H9 (cell line): Measurements from ENCODE around the gene MTMR12. TPM values are rescaled to one million over a fixed set of nuclear protein-coding genes. Genes with fewer than 3 reads are reported as not detected.

Experiments
- DNase-seq: peaks from one replicate; pipeline ENCODE4 v3.0.0-alpha.2; 2017
- H2AFZ ChIP-seq: one replicate; pipeline ENCODE4 v1.6.1; 2013; ENCODE audit warnings: mild to moderate bottlenecking, low read length, control low read depth, moderate library complexity
- H2AK5ac ChIP-seq: 2 replicates; pipeline ENCODE4 v1.6.1; 2013; ENCODE audit warnings: low read length, control low read depth, mixed read lengths; ENCODE audit not compliant: insufficient read length
- H2BK120ac ChIP-seq: one replicate; pipeline ENCODE4 v1.6.1; 2013; ENCODE audit warnings: low read depth, mild to moderate bottlenecking, low read length, control low read depth, inconsistent platforms; ENCODE audit not compliant: poor library complexity, severe bottlenecking
- H2BK12ac ChIP-seq: 2 replicates; pipeline ENCODE4 v1.6.1; 2013; ENCODE audit warnings: low read length, control low read depth, mixed read lengths, low read depth; ENCODE audit not compliant: insufficient read length
- H2BK15ac ChIP-seq: 2 replicates; pipeline ENCODE4 v1.6.1; 2013; ENCODE audit warnings: low read depth, low read length, control low read depth
- H2BK20ac ChIP-seq: one replicate; pipeline ENCODE4 v1.6.1; 2013; ENCODE audit warnings: low read depth, mild to moderate bottlenecking, low read length, control low read depth, inconsistent platforms; ENCODE audit not compliant: poor library complexity, severe bottlenecking
- H2BK5ac ChIP-seq: 2 replicates; pipeline ENCODE4 v1.6.1; 2013; ENCODE audit warnings: low read length, control low read depth, mixed read lengths; ENCODE audit not compliant: insufficient read length
- H3K14ac ChIP-seq: 2 replicates; pipeline ENCODE4 v1.6.1; 2013; ENCODE audit warnings: low read length, control low read depth; ENCODE audit not compliant: insufficient read depth
- H3K18ac ChIP-seq: 2 replicates; pipeline ENCODE4 v1.6.1; 2013; ENCODE audit warnings: low read depth, mild to moderate bottlenecking, mixed read lengths, low read length, control low read depth; ENCODE audit not compliant: insufficient read length
- H3K23ac ChIP-seq: 2 replicates; pipeline ENCODE4 v1.6.1; 2013; ENCODE audit warnings: low read length, control low read depth, mixed read lengths, low read depth; ENCODE audit not compliant: insufficient read length
- H3K23me2 ChIP-seq: 2 replicates; pipeline ENCODE4 v1.6.1; 2013; ENCODE audit warnings: low read depth, mild to moderate bottlenecking, mixed read lengths, low read length, control low read depth; ENCODE audit not compliant: insufficient read length, poor library complexity, severe bottlenecking
- H3K27ac ChIP-seq: 2 replicates; pipeline ENCODE4 v1.5.1; 2013; ENCODE audit warnings: low read length, control low read depth, mixed read lengths, low read depth; ENCODE audit not compliant: insufficient read length
- H3K27me3 ChIP-seq: 2 replicates; pipeline ENCODE4 v1.6.1; 2013; ENCODE audit warnings: low read length, control low read depth, inconsistent platforms; ENCODE audit not compliant: insufficient read depth
- H3K4ac ChIP-seq: 2 replicates; pipeline ENCODE4 v1.6.1; 2013; ENCODE audit warnings: low read depth, mild to moderate bottlenecking, control low read depth, inconsistent platforms, low read length, moderate library complexity
- H3K4me1 ChIP-seq: 2 replicates; pipeline ENCODE4 v1.6.1; 2013; ENCODE audit warnings: low read length, control low read depth, inconsistent platforms; ENCODE audit not compliant: insufficient read depth
- H3K4me2 ChIP-seq: 2 replicates; pipeline ENCODE4 v1.6.1; 2013; ENCODE audit warnings: low read length, control low read depth, mixed read lengths; ENCODE audit not compliant: insufficient read length, insufficient read depth
- H3K56ac ChIP-seq: 2 replicates; pipeline ENCODE4 v1.6.1; 2013; ENCODE audit warnings: low read depth, mild to moderate bottlenecking, mixed read lengths, low read length, control low read depth; ENCODE audit not compliant: insufficient read length
- H3K79me1 ChIP-seq: 2 replicates; pipeline ENCODE4 v1.6.1; 2013; ENCODE audit warnings: low read depth, mild to moderate bottlenecking, moderate library complexity, low read length, control low read depth, inconsistent platforms; ENCODE audit not compliant: insufficient read depth, poor library complexity, severe bottlenecking
- H3K79me2 ChIP-seq: 2 replicates; pipeline ENCODE4 v1.6.1; 2013; ENCODE audit warnings: low read length, control low read depth, inconsistent platforms; ENCODE audit not compliant: insufficient read depth
- H3K9ac ChIP-seq: 2 replicates; pipeline ENCODE4 v1.6.1; 2013; ENCODE audit warnings: low read length, control low read depth, mixed read lengths; ENCODE audit not compliant: insufficient read length; ENCODE audit errors: extremely low read depth
- H3K9me3 ChIP-seq: one replicate; pipeline ENCODE4 v1.6.1; 2013; ENCODE audit warnings: low read depth, low read length, inconsistent platforms; ENCODE audit not compliant: control insufficient read depth
- H3T11ph ChIP-seq: one replicate; pipeline ENCODE4 v1.6.1; 2013; ENCODE audit warnings: mild to moderate bottlenecking, low read length, control low read depth, inconsistent platforms
- H4K20me1 ChIP-seq: one replicate; pipeline ENCODE4 v1.6.1; 2013; ENCODE audit not compliant: control insufficient read depth, insufficient read length, insufficient read depth
- H4K5ac ChIP-seq: 2 replicates; pipeline ENCODE4 v1.6.1; 2013; ENCODE audit warnings: low read depth, mild to moderate bottlenecking, mixed read lengths, low read length, control low read depth; ENCODE audit not compliant: insufficient read length
- H4K8ac ChIP-seq: replicated peaks from 2 replicates; pipeline ENCODE4 v1.6.1; 2013; ENCODE audit warnings: low read length, control low read depth, mixed read lengths, low read depth; ENCODE audit not compliant: insufficient read length
- H4K91ac ChIP-seq: 2 replicates; pipeline ENCODE4 v1.6.1; 2013; ENCODE audit warnings: low read depth, mild to moderate bottlenecking, moderate library complexity, mixed read lengths, low read length, control low read depth; ENCODE audit not compliant: insufficient read length
- H3K27ac Mint-ChIP-seq, 3 experiments: 2 replicates in 2 of 3; 3 replicates in 1 of 3; pipeline ENCODE4 v1.8.0; 2020 to 2021; ENCODE audit warnings: mixed read lengths in 3 of 3, mild to moderate bottlenecking in 1 of 3, moderate library complexity in 1 of 3
- H3K27me3 Mint-ChIP-seq: 2 replicates; pipeline ENCODE4 v1.8.0; 2021; ENCODE audit warnings: low read depth, mild to moderate bottlenecking, moderate library complexity, mixed read lengths
- H3K36me3 Mint-ChIP-seq, 3 experiments: 2 replicates in 2 of 3; 3 replicates in 1 of 3; pipeline ENCODE4 v1.8.0; 2020 to 2021; ENCODE audit warnings: low read depth in 3 of 3, mixed read lengths in 3 of 3; ENCODE audit not compliant: insufficient read depth in 1 of 3
- H3K4me1 Mint-ChIP-seq, 2 experiments: 2 replicates each; pipeline ENCODE4 v1.8.0; 2020; ENCODE audit warnings: mixed read lengths in 2 of 2
- H3K4me3 Mint-ChIP-seq, 2 experiments: 2 replicates in 1 of 2; 3 replicates in 1 of 2; pipeline ENCODE4 v1.8.0; 2020 to 2021; ENCODE audit warnings: mild to moderate bottlenecking in 2 of 2, mixed read lengths in 2 of 2, moderate library complexity in 1 of 2
- H3K9me3 Mint-ChIP-seq, 2 experiments: 2 replicates in 1 of 2; 3 replicates in 1 of 2; pipeline ENCODE4 v1.8.0; 2020; ENCODE audit warnings: mild to moderate bottlenecking in 2 of 2, mixed read lengths in 2 of 2, moderate library complexity in 1 of 2
- WGBS: extraction: QIAGEN DNeasy Blood & Tissue Kit; methylation state at CpG from one replicate; pipeline ENCODE4 v1.1.7; 2013; ENCODE audit warnings: missing lambda C conversion rate, low lambda C conversion rate, mixed read lengths; ENCODE audit not compliant: insufficient read length; ENCODE audit errors: extremely low coverage; 5-methylcytosine and 5-hydroxymethylcytosine counted together
- total RNA-seq: library from RNA; stranded (reverse); gene quantifications from 2 replicates; pipeline ENCODE4 v1.2.1, GENCODE V29; 2021
- TF ChIP-seq, protein P1 (sequence below): fragments of 200-600 bp; sonication (generic); conservative IDR thresholded peaks from 3 replicates; pipeline ENCODE4 v1.8.0; 2021; ENCODE audit warnings: antibody characterized with exemption, mild to moderate bottlenecking

The MTMR12 gene
- total RNA-seq, 1 experiment from 2014 or later: 39.3 TPM

DNA sequence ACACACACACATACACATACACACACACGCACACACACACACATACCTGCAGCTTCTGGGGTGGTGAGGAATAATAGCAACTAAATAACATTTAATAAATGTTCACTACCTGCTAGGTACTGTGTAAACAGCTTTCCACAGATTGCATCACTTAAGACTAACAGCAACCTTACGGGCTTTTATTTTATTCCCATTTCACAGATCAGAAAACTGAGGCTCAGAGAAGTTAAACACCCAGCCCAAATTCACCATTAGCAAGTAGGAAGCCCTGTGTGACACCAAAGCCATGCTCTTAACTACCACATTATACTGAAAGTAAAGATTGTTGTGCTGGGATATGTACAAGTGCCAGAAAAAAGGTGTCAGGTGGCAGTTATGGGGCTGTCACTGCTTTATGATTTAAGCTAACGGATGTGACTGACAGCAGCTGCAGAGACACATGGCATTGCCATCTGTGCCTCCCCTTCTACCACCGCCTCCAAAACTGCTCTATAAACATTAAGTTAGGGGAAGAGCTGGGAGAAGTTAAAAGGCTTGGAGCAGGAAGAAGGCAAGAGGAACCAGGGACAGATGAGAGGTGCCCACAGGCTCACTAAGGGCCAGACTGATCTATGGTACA lies 13.6 kb downstream of the MTMR12 start:
- H3K14ac ChIP-seq: no peak overlapping the region
- H4K5ac ChIP-seq: no peak overlapping the region
- H3K18ac ChIP-seq: peak overlapping the region; percentile 55
- H2BK12ac ChIP-seq: no peak overlapping the region
- H3K9ac ChIP-seq: no peak overlapping the region
- no peak overlapping the region for H2BK120ac ChIP-seq
- DNase-seq: no peak
- no peak overlapping the region for H3K4ac ChIP-seq
- Mint-ChIP-seq H3K27me3 (no peaks in the 10 kb centered on the region), H3K4me3 (no peak overlapping the region), H3K4me1 (peaks cover 43 to 56% of the 10 kb centered on the region in 2 experiments), H3K36me3 (peaks cover 14 to 27% (median 22%) of the 10 kb centered on the region in 3 experiments; a peak in 6 of 7 replicates), H3K27ac (peak overlapping the region in 2 of 3 experiments; percentile 31 to 55; a peak in 1 of 7 replicates), H3K9me3 (no peaks in the 10 kb centered on the region)
- no peak overlapping the region for H3K4me2 ChIP-seq
- no peak overlapping the region for H3K56ac ChIP-seq
- H3T11ph ChIP-seq: no peak overlapping the region
- TF ChIP-seq, protein P1, sequence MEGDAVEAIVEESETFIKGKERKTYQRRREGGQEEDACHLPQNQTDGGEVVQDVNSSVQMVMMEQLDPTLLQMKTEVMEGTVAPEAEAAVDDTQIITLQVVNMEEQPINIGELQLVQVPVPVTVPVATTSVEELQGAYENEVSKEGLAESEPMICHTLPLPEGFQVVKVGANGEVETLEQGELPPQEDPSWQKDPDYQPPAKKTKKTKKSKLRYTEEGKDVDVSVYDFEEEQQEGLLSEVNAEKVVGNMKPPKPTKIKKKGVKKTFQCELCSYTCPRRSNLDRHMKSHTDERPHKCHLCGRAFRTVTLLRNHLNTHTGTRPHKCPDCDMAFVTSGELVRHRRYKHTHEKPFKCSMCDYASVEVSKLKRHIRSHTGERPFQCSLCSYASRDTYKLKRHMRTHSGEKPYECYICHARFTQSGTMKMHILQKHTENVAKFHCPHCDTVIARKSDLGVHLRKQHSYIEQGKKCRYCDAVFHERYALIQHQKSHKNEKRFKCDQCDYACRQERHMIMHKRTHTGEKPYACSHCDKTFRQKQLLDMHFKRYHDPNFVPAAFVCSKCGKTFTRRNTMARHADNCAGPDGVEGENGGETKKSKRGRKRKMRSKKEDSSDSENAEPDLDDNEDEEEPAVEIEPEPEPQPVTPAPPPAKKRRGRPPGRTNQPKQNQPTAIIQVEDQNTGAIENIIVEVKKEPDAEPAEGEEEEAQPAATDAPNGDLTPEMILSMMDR: no peak
- no peak overlapping the region for H2BK20ac ChIP-seq
- no peaks in the 10 kb centered on the region for H3K23me2 ChIP-seq
- peaks cover 2% of the 10 kb centered on the region; the same call in 1 of the 2 replicates for H3K4me1 ChIP-seq
- no CpG with 5 or more reads among the region's 4 CpGs for WGBS
- H4K8ac ChIP-seq: no peak overlapping the region
- peaks cover 3% of the 10 kb centered on the region for H3K79me1 ChIP-seq
- no peak overlapping the region for H3K27ac ChIP-seq
- H3K79me2 ChIP-seq: peaks cover 20% of the 10 kb centered on the region; the same call in 1 of the 2 replicates
- H2AK5ac ChIP-seq: no peak overlapping the region
- H2BK5ac ChIP-seq: no peak overlapping the region
- H2AFZ ChIP-seq: no peak overlapping the region
- no peaks in the 10 kb centered on the region for H3K9me3 ChIP-seq
- H3K23ac ChIP-seq: no peak overlapping the region
- no peaks in the 10 kb centered on the region for H4K20me1 ChIP-seq
- no peaks in the 10 kb centered on the region for H3K27me3 ChIP-seq
- H4K91ac ChIP-seq: no peak overlapping the region
- H2BK15ac ChIP-seq: no peak overlapping the region
